ENCODE results near the gene IGF2.

GRCh38 chr11:2167141-2168045, 28.2 kb upstream of the IGF2 start:
- no peak for TF ChIP-seq POLR2A (IDR thresholded peaks at IDR 0.05)
- TF ChIP-seq, protein P1, sequence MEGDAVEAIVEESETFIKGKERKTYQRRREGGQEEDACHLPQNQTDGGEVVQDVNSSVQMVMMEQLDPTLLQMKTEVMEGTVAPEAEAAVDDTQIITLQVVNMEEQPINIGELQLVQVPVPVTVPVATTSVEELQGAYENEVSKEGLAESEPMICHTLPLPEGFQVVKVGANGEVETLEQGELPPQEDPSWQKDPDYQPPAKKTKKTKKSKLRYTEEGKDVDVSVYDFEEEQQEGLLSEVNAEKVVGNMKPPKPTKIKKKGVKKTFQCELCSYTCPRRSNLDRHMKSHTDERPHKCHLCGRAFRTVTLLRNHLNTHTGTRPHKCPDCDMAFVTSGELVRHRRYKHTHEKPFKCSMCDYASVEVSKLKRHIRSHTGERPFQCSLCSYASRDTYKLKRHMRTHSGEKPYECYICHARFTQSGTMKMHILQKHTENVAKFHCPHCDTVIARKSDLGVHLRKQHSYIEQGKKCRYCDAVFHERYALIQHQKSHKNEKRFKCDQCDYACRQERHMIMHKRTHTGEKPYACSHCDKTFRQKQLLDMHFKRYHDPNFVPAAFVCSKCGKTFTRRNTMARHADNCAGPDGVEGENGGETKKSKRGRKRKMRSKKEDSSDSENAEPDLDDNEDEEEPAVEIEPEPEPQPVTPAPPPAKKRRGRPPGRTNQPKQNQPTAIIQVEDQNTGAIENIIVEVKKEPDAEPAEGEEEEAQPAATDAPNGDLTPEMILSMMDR (IDR thresholded peaks at IDR 0.05): no peak

Data from testis (tissue), 2 donors.